ENCODE measurements around the gene CADM3.

DNA sequence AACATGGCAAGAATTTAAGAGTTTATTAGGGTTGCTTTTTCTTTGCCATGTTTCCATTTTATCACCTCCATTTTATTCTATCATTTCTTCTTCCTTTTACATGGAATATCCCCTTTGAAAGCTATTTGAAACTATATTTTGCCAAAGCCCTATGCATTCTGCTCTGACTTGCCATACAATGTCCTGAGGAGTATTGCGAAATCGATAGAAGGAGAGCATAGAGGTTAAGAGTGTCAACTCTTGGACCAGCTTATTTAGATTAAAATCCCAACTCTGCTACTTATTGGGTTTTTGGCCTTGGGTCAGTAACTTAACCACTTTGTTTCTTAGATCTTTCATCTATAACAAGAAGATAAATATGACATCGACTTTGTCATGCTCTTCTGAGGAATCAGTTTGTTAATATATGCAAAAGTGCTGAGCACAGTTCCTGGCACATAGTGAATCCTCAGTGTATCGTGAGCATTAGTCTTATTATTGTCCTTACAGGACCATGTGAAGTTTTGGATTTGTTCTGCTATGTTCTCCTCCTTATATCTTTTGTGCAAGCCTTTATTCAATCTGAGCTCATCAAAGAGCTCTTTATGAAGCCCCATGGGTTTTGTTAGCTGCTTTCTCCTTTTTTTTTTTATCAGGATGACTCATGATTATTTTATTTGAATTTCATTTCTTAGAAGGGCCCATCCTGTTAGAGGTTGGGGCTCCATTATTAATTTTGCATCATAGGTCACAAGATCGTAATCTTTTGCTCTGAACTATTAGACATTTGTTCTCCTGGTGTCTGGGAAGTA lies 50.9 kb downstream of the CADM3 start:
- TF ChIP-seq, protein P1, sequence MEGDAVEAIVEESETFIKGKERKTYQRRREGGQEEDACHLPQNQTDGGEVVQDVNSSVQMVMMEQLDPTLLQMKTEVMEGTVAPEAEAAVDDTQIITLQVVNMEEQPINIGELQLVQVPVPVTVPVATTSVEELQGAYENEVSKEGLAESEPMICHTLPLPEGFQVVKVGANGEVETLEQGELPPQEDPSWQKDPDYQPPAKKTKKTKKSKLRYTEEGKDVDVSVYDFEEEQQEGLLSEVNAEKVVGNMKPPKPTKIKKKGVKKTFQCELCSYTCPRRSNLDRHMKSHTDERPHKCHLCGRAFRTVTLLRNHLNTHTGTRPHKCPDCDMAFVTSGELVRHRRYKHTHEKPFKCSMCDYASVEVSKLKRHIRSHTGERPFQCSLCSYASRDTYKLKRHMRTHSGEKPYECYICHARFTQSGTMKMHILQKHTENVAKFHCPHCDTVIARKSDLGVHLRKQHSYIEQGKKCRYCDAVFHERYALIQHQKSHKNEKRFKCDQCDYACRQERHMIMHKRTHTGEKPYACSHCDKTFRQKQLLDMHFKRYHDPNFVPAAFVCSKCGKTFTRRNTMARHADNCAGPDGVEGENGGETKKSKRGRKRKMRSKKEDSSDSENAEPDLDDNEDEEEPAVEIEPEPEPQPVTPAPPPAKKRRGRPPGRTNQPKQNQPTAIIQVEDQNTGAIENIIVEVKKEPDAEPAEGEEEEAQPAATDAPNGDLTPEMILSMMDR (IDR thresholded peaks at IDR 0.05), result no peak
- TF ChIP-seq POLR2A (IDR thresholded peaks at IDR 0.05) (no peak), POLR2AphosphoS5 (IDR thresholded peaks at IDR 0.05; ENCODE audit: insufficient read depth in 1 of 2, low read depth in 1 of 2) (no peak)
